Calu3 (cell line): ENCODE measurements around the gene MAN1A2. TPM values are rescaled to one million over a fixed set of nuclear protein-coding genes. Genes with fewer than 3 reads are reported as not detected.

Experiments
- BruUV-seq: library from RNA; stranded (reverse); fragments of 400-500 nt; replicated peaks from 2 replicates; lab custom pipeline; 2021; lab: Mats Ljungman, UMichigan
- CTCF ChIA-PET: fragments of 300-600 bp; sonication (Branson Sonifier 250); formaldehyde crosslinking; loops from one replicate; lab custom pipeline; 2022; ENCODE audit warnings: antibody characterized with exemption; lab: Charles Lee
- DNase-seq: peaks from one replicate; pipeline ENCODE4 v3.0.0; 2022
- H3K27ac Mint-ChIP-seq: one replicate; pipeline ENCODE4 v1.8.0; 2022; ENCODE audit warnings: mixed read lengths; ENCODE audit not compliant: unreplicated experiment
- H3K27me3 Mint-ChIP-seq: one replicate; pipeline ENCODE4 v1.8.0; 2022; ENCODE audit warnings: mixed read lengths; ENCODE audit not compliant: unreplicated experiment
- H3K36me3 Mint-ChIP-seq: one replicate; pipeline ENCODE4 v1.8.0; 2022; ENCODE audit warnings: mild to moderate bottlenecking, moderate library complexity, mixed read lengths; ENCODE audit not compliant: insufficient read depth, unreplicated experiment
- H3K4me1 Mint-ChIP-seq: one replicate; pipeline ENCODE4 v1.8.0; 2022; ENCODE audit warnings: mild to moderate bottlenecking, low read depth, mixed read lengths; ENCODE audit not compliant: unreplicated experiment
- H3K4me3 Mint-ChIP-seq: one replicate; pipeline ENCODE4 v1.8.0; 2022; ENCODE audit warnings: mild to moderate bottlenecking, low read depth, moderate library complexity, mixed read lengths; ENCODE audit not compliant: unreplicated experiment
- H3K9me3 Mint-ChIP-seq: one replicate; pipeline ENCODE4 v1.8.0; 2022; ENCODE audit warnings: low read depth, mixed read lengths; ENCODE audit not compliant: unreplicated experiment
- CTCF ChIP-seq: fragments of 200-600 bp; IDR thresholded peaks from one replicate; pipeline ENCODE4 v1.8.0; 2022; ENCODE audit warnings: antibody characterized with exemption; ENCODE audit not compliant: unreplicated experiment
- intact Hi-C: fragments of 100-400 bp; cut with micrococcal nuclease; formaldehyde crosslinking; loops from one replicate; pipeline ENCODE4 v1.10.0; 2022; ENCODE audit not compliant: unreplicated experiment
- total RNA-seq: library from RNA; stranded (reverse); gene quantifications from 2 replicates; pipeline ENCODE4 v1.2.3, GENCODE V29; 2022

Gene MAN1A2
- total RNA-seq, 1 experiment from 2014 or later: 28.2 TPM

GRCh38 chr1:117565745-117566455 is 198.7 kb downstream of the MAN1A2 start:
- no peak overlapping the region for H3K4me3 Mint-ChIP-seq
- CTCF ChIA-PET: no interaction called here
- H3K27ac Mint-ChIP-seq: no peak overlapping the region
- no peaks in the 10 kb centered on the region for H3K9me3 Mint-ChIP-seq
- intact Hi-C loops: no loop called here
- H3K4me1 Mint-ChIP-seq: peaks cover 8% of the 10 kb centered on the region
- no peaks in the 10 kb centered on the region for H3K27me3 Mint-ChIP-seq
- no TSS peak for BruUV-seq
- TF ChIP-seq CTCF: no peak
- no peaks in the 10 kb centered on the region for H3K36me3 Mint-ChIP-seq
- no peak for DNase-seq

DNA sequence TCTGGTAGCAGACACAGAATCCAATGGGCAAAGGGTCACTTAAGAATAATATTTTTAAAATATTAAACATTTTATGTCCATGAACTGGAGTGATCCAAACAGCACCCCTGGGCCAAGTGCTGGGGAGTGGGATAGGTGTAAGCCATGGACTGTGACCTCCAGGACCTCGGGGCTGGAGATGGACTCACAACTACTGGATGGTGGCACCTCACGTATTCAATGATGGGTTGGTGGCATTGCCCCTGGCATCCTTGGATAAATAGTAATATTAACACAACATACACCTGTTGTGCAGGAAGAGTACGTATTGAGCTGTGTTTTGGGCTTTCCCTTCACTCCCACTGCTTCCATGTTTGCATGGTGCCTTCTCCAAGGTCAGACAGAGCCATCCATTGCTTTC is 199.3 kb downstream of the MAN1A2 start:
- H3K9me3 Mint-ChIP-seq: no peaks in the 10 kb centered on the region
- no peaks in the 10 kb centered on the region for H3K27me3 Mint-ChIP-seq
- TF ChIP-seq CTCF: no peak
- BruUV-seq: no TSS peak
- intact Hi-C loops: no loop called here
- no peaks in the 10 kb centered on the region for H3K36me3 Mint-ChIP-seq
- DNase-seq: no peak
- H3K4me3 Mint-ChIP-seq: no peak overlapping the region
- no peak overlapping the region for H3K27ac Mint-ChIP-seq
- peaks cover 13% of the 10 kb centered on the region for H3K4me1 Mint-ChIP-seq
- CTCF ChIA-PET: no interaction called here

- no TSS peak for BruUV-seq
Observed at GRCh38 chr1:117567435-117567834, 200.2 kb downstream of the MAN1A2 start.

GRCh38 chr1:117567976-117568375 is 200.7 kb downstream of the MAN1A2 start:
- no TSS peak for BruUV-seq
- no peak overlapping the region for H3K27ac Mint-ChIP-seq
- CTCF ChIA-PET: no interaction called here
- no peaks in the 10 kb centered on the region for H3K36me3 Mint-ChIP-seq
- H3K4me1 Mint-ChIP-seq: peaks cover 16% of the 10 kb centered on the region
- H3K4me3 Mint-ChIP-seq: no peak overlapping the region
- no peak for TF ChIP-seq CTCF
- no peak for DNase-seq
- H3K27me3 Mint-ChIP-seq: no peaks in the 10 kb centered on the region
- H3K9me3 Mint-ChIP-seq: no peaks in the 10 kb centered on the region
- intact Hi-C loops: no loop called here

More at GRCh38 chr1:117567435-117567834, 200.2 kb downstream of the MAN1A2 start:
- CTCF ChIA-PET: no interaction called here
- no peak for TF ChIP-seq CTCF
- intact Hi-C loops: no loop called here
- Mint-ChIP-seq H3K4me1 (peaks cover 16% of the 10 kb centered on the region), H3K9me3 (no peaks in the 10 kb centered on the region), H3K4me3 (no peak overlapping the region), H3K27ac (no peak overlapping the region), H3K36me3 (no peaks in the 10 kb centered on the region), H3K27me3 (no peaks in the 10 kb centered on the region)
- DNase-seq: no peak
